ENCODE data around the gene TCP11. TPM values are rescaled to one million over a fixed set of nuclear protein-coding genes. Genes with fewer than 3 reads are reported as not detected.
"Not testable (repeated sequence)": the region's sequence is repeated elsewhere in the genome, so short reads cannot be mapped to it uniquely, and the experiment has no call there.

TCP11 gene
- total and polyA plus RNA-seq, 9 donors: 0.12 to 0.53 (median 0.31) TPM

DNA sequence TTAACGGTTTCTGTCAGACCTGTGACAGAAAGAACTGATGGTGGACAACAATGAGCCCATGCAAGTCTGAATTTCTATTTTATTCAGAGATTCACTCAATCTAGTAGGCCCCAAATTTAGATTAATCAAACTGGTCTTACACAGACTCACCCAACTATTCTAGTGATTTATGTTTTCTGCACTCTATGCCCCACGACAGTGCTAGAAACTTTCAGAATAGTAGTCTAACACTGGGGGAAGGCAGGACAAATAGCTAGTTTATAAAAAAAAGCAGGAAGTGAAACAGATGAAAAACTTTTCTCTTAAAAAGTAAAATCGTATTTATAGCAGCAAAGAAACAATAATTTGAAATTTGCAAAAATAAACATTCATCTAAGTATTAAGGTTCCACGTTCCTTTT is 5.0 kb downstream of the TCP11 start:
- DNase-seq: no peak
- no peak overlapping the region for H3K27ac ChIP-seq (ENCODE audit: low read length)
- no peaks in the 10 kb centered on the region for H3K36me3 ChIP-seq (ENCODE audit: control insufficient read depth, insufficient read depth, low read length)
- no peaks in the 10 kb centered on the region for H3K9me3 ChIP-seq (replicated peaks; ENCODE audit: control insufficient read depth, low read depth, low read length)
- peaks cover 7% of the 10 kb centered on the region for H3K27me3 ChIP-seq (ENCODE audit: control insufficient read depth, insufficient read depth, low read length)
- H3K4me3 ChIP-seq (ENCODE audit: low read length): no peak overlapping the region
- peaks cover 5% of the 10 kb centered on the region for H3K4me1 ChIP-seq (ENCODE audit: control insufficient read depth, insufficient read depth, low read length)
- WGBS (ENCODE audit: insufficient coverage): no CpG with 5 or more reads among the region's 4 CpGs

DNA sequence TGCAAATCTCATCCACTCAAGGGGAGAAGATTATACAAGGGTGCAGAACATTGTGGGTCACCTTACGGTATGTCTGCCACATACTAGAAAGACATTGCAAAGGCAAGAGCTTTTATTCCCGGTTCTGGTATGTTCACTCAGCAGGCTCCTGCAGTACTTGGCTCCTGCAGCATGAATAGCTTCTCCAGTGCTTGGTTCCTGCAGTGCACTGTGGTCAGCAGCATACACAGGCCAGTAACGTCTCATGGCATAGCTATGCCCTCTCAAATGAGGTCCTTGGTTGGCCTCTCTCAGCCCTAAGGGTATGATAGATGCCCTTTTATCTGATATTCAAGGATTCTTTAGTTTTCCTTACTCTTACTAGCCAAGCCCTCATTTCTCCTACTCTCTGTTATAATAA is 12.6 kb downstream of the TCP11 start:
- Histone ChIP-seq H3K27me3 (ENCODE audit: control insufficient read depth, insufficient read depth, low read length) (peaks cover 2% of the 10 kb centered on the region), H3K27ac (ENCODE audit: low read length) (no peak overlapping the region), H3K9me3 (replicated peaks; ENCODE audit: control insufficient read depth, low read depth, low read length) (no peaks in the 10 kb centered on the region), H3K4me1 (ENCODE audit: control insufficient read depth, insufficient read depth, low read length) (no peaks in the 10 kb centered on the region), H3K36me3 (ENCODE audit: control insufficient read depth, insufficient read depth, low read length) (no peaks in the 10 kb centered on the region), H3K4me3 (ENCODE audit: low read length) (no peak overlapping the region)
- DNase-seq: no peak
- 33% methylated on average over 3 of the region's 3 CpGs for WGBS (ENCODE audit: insufficient coverage)

GRCh38 chr6:35128042-35128441 is 13.1 kb downstream of the TCP11 start:
- peak; percentile 89 for DNase-seq
- Histone ChIP-seq H3K36me3 (ENCODE audit: control insufficient read depth, insufficient read depth, low read length) (no peaks in the 10 kb centered on the region), H3K9me3 (replicated peaks; ENCODE audit: control insufficient read depth, low read depth, low read length) (peaks cover under 1% of the 10 kb centered on the region), H3K4me3 (ENCODE audit: low read length) (no peak overlapping the region), H3K27me3 (ENCODE audit: control insufficient read depth, insufficient read depth, low read length) (peaks cover 2% of the 10 kb centered on the region), H3K27ac (ENCODE audit: low read length) (peak overlapping the region; percentile 21), H3K4me1 (ENCODE audit: control insufficient read depth, insufficient read depth, low read length) (no peaks in the 10 kb centered on the region)
- WGBS (ENCODE audit: insufficient coverage): 17% methylated on average over 2 of the region's 4 CpGs

DNA sequence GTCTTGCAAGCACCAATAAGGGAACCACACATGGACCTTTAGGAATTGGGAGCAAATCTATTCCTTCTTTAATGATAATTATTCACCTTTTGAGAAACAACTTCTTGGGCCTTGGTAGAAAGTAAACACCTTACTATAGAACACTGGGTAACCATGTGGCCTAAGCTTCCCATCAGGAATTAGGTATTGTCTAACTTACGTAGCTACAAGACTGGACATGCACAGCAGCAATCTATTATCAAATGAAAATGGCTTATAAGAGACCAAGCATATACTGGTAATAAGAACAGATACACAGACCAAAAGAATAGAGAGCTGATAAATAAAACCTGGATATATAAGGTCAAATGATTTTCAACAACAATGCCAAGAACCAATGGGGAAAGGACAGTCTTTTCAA is 16.8 kb downstream of the TCP11 start:
- H3K4me3 ChIP-seq (ENCODE audit: low read length): no peak overlapping the region
- H3K27me3 ChIP-seq (ENCODE audit: control insufficient read depth, insufficient read depth, low read length): peaks cover 4% of the 10 kb centered on the region
- H3K4me1 ChIP-seq (ENCODE audit: control insufficient read depth, insufficient read depth, low read length): no peaks in the 10 kb centered on the region
- DNase-seq: no peak
- no peaks in the 10 kb centered on the region for H3K36me3 ChIP-seq (ENCODE audit: control insufficient read depth, insufficient read depth, low read length)
- WGBS (ENCODE audit: insufficient coverage): no CpG with 5 or more reads among the region's 1 CpG
- H3K27ac ChIP-seq (ENCODE audit: low read length): no peak overlapping the region
- H3K9me3 ChIP-seq (replicated peaks; ENCODE audit: control insufficient read depth, low read depth, low read length): peaks cover 2% of the 10 kb centered on the region

DNA sequence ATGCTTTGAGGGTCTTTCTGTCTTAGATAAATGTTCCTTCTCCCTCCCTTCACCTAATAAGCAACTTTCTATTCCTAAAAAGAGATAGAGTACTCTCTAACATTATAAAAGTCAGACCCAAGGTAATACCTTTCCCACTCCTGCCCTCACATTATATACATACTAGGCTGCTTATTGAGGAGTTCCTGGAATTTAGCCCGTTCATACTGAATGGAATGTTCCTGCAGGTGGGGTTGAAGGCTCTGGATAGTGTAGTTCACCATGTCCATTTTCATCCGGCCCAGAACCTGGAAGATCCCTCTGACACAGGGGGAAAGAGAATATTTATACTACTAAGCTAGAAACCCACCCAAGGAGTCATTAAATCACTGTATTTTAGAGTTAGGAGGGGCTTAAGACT is 20.4 kb downstream of the TCP11 start:
- no peak overlapping the region for H3K27ac ChIP-seq (ENCODE audit: low read length)
- peaks cover 2% of the 10 kb centered on the region for H3K27me3 ChIP-seq (ENCODE audit: control insufficient read depth, insufficient read depth, low read length)
- H3K4me3 ChIP-seq (ENCODE audit: low read length): no peak overlapping the region
- no peak for DNase-seq
- H3K9me3 ChIP-seq (replicated peaks; ENCODE audit: control insufficient read depth, low read depth, low read length): peaks cover 2% of the 10 kb centered on the region
- no CpG with 5 or more reads among the region's 2 CpGs for WGBS (ENCODE audit: insufficient coverage)
- no peaks in the 10 kb centered on the region for H3K36me3 ChIP-seq (ENCODE audit: control insufficient read depth, insufficient read depth, low read length)
- no peaks in the 10 kb centered on the region for H3K4me1 ChIP-seq (ENCODE audit: control insufficient read depth, insufficient read depth, low read length)

DNA sequence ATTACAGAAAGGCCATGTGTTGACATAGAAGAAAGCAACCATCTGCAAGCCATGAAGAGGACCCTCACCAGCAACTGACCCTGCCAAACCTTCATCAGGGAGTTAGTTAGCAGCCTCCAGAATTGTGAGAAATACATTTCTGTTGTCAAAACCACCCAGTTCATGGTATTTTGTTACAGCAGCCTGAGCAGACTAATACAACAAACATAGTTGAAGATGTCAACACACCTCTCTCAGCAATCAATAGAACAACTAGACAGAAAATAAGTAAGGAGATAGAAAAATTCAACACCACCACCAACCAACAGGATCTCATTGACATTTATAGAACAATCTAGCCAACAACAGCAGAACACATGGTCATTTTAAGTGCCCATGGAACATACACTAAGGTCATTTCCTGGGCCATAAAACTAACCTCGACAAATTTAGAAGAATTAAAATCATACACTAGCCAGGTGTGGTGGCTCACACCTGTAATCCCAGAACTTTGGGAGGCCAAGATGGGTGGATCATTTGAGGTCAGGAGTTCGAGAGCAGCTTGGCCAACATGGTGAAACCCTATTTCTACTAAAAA is 32.7 kb downstream of the TCP11 start:
- H3K27ac ChIP-seq (ENCODE audit: low read length): no peak overlapping the region
- H3K4me1 ChIP-seq (ENCODE audit: control insufficient read depth, insufficient read depth, low read length): no peaks in the 10 kb centered on the region
- no peaks in the 10 kb centered on the region for H3K36me3 ChIP-seq (ENCODE audit: control insufficient read depth, insufficient read depth, low read length)
- H3K9me3 ChIP-seq (replicated peaks; ENCODE audit: control insufficient read depth, low read depth, low read length): peaks cover 5% of the 10 kb centered on the region
- no peaks in the 10 kb centered on the region for H3K27me3 ChIP-seq (ENCODE audit: control insufficient read depth, insufficient read depth, low read length)
- DNase-seq: no peak
- H3K4me3 ChIP-seq (ENCODE audit: low read length): no peak overlapping the region
- no CpG with 5 or more reads among the region's 2 CpGs for WGBS (ENCODE audit: insufficient coverage)

- 46% methylated on average over 3 of the region's 5 CpGs for WGBS (ENCODE audit: insufficient coverage)
- H3K27me3 ChIP-seq (ENCODE audit: control insufficient read depth, insufficient read depth, low read length); H3K27ac ChIP-seq (ENCODE audit: low read length); H3K4me3 ChIP-seq (ENCODE audit: low read length); H3K36me3 ChIP-seq (ENCODE audit: control insufficient read depth, insufficient read depth, low read length); H3K9me3 ChIP-seq (replicated peaks; ENCODE audit: control insufficient read depth, low read depth, low read length); DNase-seq; H3K4me1 ChIP-seq (ENCODE audit: control insufficient read depth, insufficient read depth, low read length): not testable (repeated sequence)
Measured at GRCh38 chr6:35107761-35108160, 33.4 kb downstream of the TCP11 start.

GRCh38 chr6:35107208-35107607 is 33.9 kb downstream of the TCP11 start:
- H3K36me3 ChIP-seq (ENCODE audit: control insufficient read depth, insufficient read depth, low read length); H3K27me3 ChIP-seq (ENCODE audit: control insufficient read depth, insufficient read depth, low read length); H3K4me1 ChIP-seq (ENCODE audit: control insufficient read depth, insufficient read depth, low read length); H3K9me3 ChIP-seq (replicated peaks; ENCODE audit: control insufficient read depth, low read depth, low read length); H3K4me3 ChIP-seq (ENCODE audit: low read length); DNase-seq; H3K27ac ChIP-seq (ENCODE audit: low read length): not testable (repeated sequence)
- 67% methylated on average over 7 of the region's 8 CpGs for WGBS (ENCODE audit: insufficient coverage)

- WGBS (ENCODE audit: insufficient coverage): 50% methylated on average over 2 of the region's 6 CpGs
- not testable (repeated sequence) for H3K4me3 ChIP-seq (ENCODE audit: low read length); H3K27me3 ChIP-seq (ENCODE audit: control insufficient read depth, insufficient read depth, low read length); H3K4me1 ChIP-seq (ENCODE audit: control insufficient read depth, insufficient read depth, low read length); DNase-seq; H3K36me3 ChIP-seq (ENCODE audit: control insufficient read depth, insufficient read depth, low read length); H3K27ac ChIP-seq (ENCODE audit: low read length); H3K9me3 ChIP-seq (replicated peaks; ENCODE audit: control insufficient read depth, low read depth, low read length)
Measured at GRCh38 chr6:35106061-35106460, 35.1 kb downstream of the TCP11 start.

DNA sequence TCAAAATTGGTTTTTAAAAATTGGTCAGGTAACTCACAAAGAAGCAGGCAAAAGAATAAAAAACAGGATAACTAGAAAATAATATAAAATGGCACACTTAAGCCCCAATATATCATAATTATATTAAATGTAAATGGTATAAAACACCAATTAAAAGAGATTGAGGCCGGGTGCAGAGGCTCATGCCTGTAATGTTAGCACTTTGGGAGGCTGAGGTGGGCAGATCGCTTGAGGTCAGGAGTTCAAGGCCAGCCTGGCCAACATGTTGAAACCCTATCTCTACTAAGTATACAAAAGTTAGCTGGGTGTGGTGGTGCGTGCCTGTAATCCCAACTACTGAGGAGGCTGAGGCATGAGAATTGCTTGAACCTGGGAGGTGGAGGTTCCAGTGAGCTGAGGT is 36.1 kb downstream of the TCP11 start:
- peaks cover 5% of the 10 kb centered on the region for H3K27me3 ChIP-seq (ENCODE audit: control insufficient read depth, insufficient read depth, low read length)
- H3K9me3 ChIP-seq (replicated peaks; ENCODE audit: control insufficient read depth, low read depth, low read length): peaks cover 5% of the 10 kb centered on the region
- H3K4me1 ChIP-seq (ENCODE audit: control insufficient read depth, insufficient read depth, low read length): no peaks in the 10 kb centered on the region
- WGBS (ENCODE audit: insufficient coverage): 100% methylated on average over 1 of the region's 3 CpGs
- H3K4me3 ChIP-seq (ENCODE audit: low read length): no peak overlapping the region
- H3K36me3 ChIP-seq (ENCODE audit: control insufficient read depth, insufficient read depth, low read length): no peaks in the 10 kb centered on the region
- no peak overlapping the region for H3K27ac ChIP-seq (ENCODE audit: low read length)
- DNase-seq: no peak

DNA sequence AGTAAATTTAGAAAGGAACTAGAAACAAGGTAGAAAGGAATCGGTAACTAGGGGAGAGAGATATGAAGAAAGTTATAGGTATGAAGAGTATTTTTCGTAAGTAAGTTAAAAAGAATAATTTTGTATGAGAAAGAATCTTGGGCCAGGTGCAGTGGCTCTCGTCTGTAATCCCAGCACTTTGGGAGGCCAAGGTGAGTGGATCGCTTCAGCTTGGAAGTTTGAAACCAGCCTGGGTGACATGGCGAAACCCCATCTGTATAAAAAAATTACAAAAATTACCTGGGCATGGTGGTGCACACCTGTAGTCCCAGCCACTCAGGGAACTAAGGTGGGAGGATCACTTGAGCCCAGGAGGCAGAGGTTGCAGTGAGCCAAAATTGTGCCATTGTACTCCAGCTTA is 42.0 kb downstream of the TCP11 start:
- DNase-seq: no peak
- H3K27ac ChIP-seq (ENCODE audit: low read length): no peak overlapping the region
- no peaks in the 10 kb centered on the region for H3K9me3 ChIP-seq (replicated peaks; ENCODE audit: control insufficient read depth, low read depth, low read length)
- H3K27me3 ChIP-seq (ENCODE audit: control insufficient read depth, insufficient read depth, low read length): peaks cover 9% of the 10 kb centered on the region
- peaks cover 2% of the 10 kb centered on the region for H3K4me1 ChIP-seq (ENCODE audit: control insufficient read depth, insufficient read depth, low read length)
- H3K4me3 ChIP-seq (ENCODE audit: low read length): no peak overlapping the region
- H3K36me3 ChIP-seq (ENCODE audit: control insufficient read depth, insufficient read depth, low read length): no peaks in the 10 kb centered on the region
- 100% methylated on average over 2 of the region's 5 CpGs for WGBS (ENCODE audit: insufficient coverage)
